OCI-LY7 (cell line): ENCODE data around the gene KRI1. TPM values are rescaled to one million over a fixed set of nuclear protein-coding genes. Genes with fewer than 3 reads are reported as not detected.
A peak's percentile ranks its signal among the peaks of the same experiment; 100 is the strongest.

Experiments used
- Bru-seq: library from RNA; stranded (reverse); fragments of 400-500 nt; gene quantifications from one replicate; lab custom pipeline; 2021; lab: Mats Ljungman, UMichigan
- BruChase-seq, 2 experiments: library from RNA; stranded (reverse); fragments of 400-500 nt; gene quantifications; one replicate each; lab custom pipeline; 2021; lab: Mats Ljungman, UMichigan
- BruUV-seq: library from RNA; stranded (reverse); fragments of 400-500 nt; replicated peaks from 2 replicates; lab custom pipeline; 2021; lab: Mats Ljungman, UMichigan
- CTCF ChIA-PET: fragments of 300-600 bp; sonication (Branson Sonifier 250); formaldehyde crosslinking; loops from one replicate; lab custom pipeline; 2022; ENCODE audit warnings: antibody characterized with exemption; ENCODE audit not compliant: unreplicated experiment; lab: Charles Lee
- POLR2A ChIA-PET: fragments of 300-600 bp; sonication (Branson Sonifier 250); formaldehyde crosslinking; loops from one replicate; lab custom pipeline; 2022; ENCODE audit warnings: antibody characterized with exemption; lab: Charles Lee
- DNase-seq: peaks from one replicate; pipeline ENCODE4 v3.0.0-alpha.2; 2015; ENCODE audit warnings: low spot score
- H2AFZ ChIP-seq: fragments of 200-600 bp; sonication (generic), shearing (Covaris generic); 2 replicates; pipeline ENCODE4 v1.6.1; 2014; ENCODE audit warnings: mild to moderate bottlenecking, antibody characterized with exemption, low read length, moderate library complexity
- H3K27ac ChIP-seq: fragments of 200-600 bp; sonication (generic); 2 replicates; pipeline ENCODE4 v1.5.1; 2014; ENCODE audit warnings: mixed run types, low read depth, mild to moderate bottlenecking, moderate library complexity, low read length, inconsistent platforms; ENCODE audit not compliant: poor library complexity, severe bottlenecking
- H3K36me3 ChIP-seq: fragments of 200-600 bp; sonication (generic); 2 replicates; pipeline ENCODE4 v1.6.1; 2014; ENCODE audit warnings: mild to moderate bottlenecking, antibody characterized with exemption, low read length, moderate library complexity, mixed read lengths; ENCODE audit not compliant: insufficient read depth
- H3K4me1 ChIP-seq: fragments of 200-600 bp; sonication (generic); 2 replicates; pipeline ENCODE4 v1.5.1; 2014; ENCODE audit warnings: mild to moderate bottlenecking, low read length; ENCODE audit not compliant: insufficient read depth, poor library complexity, severe bottlenecking
- H3K4me2 ChIP-seq: fragments of 200-600 bp; sonication (generic); 2 replicates; pipeline ENCODE4 v1.6.1; 2014; ENCODE audit warnings: mild to moderate bottlenecking, low read length
- H3K4me3 ChIP-seq: fragments of 200-600 bp; sonication (generic); 2 replicates; pipeline ENCODE4 v1.5.1; 2014; ENCODE audit warnings: mild to moderate bottlenecking, low read depth, low read length; ENCODE audit not compliant: poor library complexity, severe bottlenecking
- H3K79me2 ChIP-seq: fragments of 200-600 bp; sonication (generic); 2 replicates; pipeline ENCODE4 v1.6.1; 2016; ENCODE audit warnings: low read depth, mild to moderate bottlenecking, low read length, moderate library complexity, mixed read lengths; ENCODE audit not compliant: insufficient read depth
- H3K9me2 ChIP-seq: fragments of 200-600 bp; sonication (generic); 2 replicates; pipeline ENCODE4 v1.6.1; 2016; ENCODE audit warnings: mild to moderate bottlenecking, low read length, mixed read lengths; ENCODE audit not compliant: insufficient read depth
- H3K9me3 ChIP-seq: fragments of 200-600 bp; sonication (generic); 2 replicates; pipeline ENCODE4 v1.6.1; 2014; ENCODE audit warnings: mild to moderate bottlenecking, mixed run types, low read length, mixed read lengths
- H4K20me1 ChIP-seq: fragments of 200-600 bp; sonication (generic); 2 replicates; pipeline ENCODE4 v1.6.1; 2014; ENCODE audit warnings: mild to moderate bottlenecking, antibody characterized with exemption, low read length, moderate library complexity, mixed read lengths; ENCODE audit not compliant: insufficient read depth
- EZH2phosphoT487 ChIP-seq: fragments of 200-600 bp; sonication (generic); IDR thresholded peaks from 2 replicates; pipeline ENCODE4 v1.6.1; 2018; ENCODE audit warnings: low read depth, borderline replicate concordance, mild to moderate bottlenecking, mixed run types, antibody characterized with exemption, low read length, moderate library complexity, mixed read lengths
- intact Hi-C: fragments of 100-400 bp; cut with micrococcal nuclease; formaldehyde crosslinking; loops from one replicate; pipeline ENCODE4 v1.10.0; 2022; ENCODE audit not compliant: unreplicated experiment
- long read RNA-seq: library from polyadenylated mRNA; stranded (forward); transcript quantifications from one replicate; pipeline ENCODE4 v2.0.0, GENCODE V29; 2022
- total RNA-seq, 2 experiments: library from RNA; depleted of rRNA in 1 of 2; stranded (reverse); fragments of >200 nt in 1 of 2; shearing (Covaris generic) in 1 of 2; gene quantifications; 2 replicates each; pipeline ENCODE4 v1.2.3, GENCODE V29; 2014 to 2022
- TF ChIP-seq, protein P1 (sequence below): fragments of 200-600 bp; sonication (generic); conservative IDR thresholded peaks from 2 replicates; pipeline ENCODE4 v1.5.1; 2014; ENCODE audit warnings: mild to moderate bottlenecking, antibody characterized with exemption, low read length, moderate library complexity, mixed read lengths

KRI1 gene
- 44.9 and 53.6 TPM in 2 replicates for total RNA-seq (2014; rRNA removed; shearing (Covaris generic))
- total RNA-seq (2022), result 57.0 and 58.4 TPM in 2 replicates
- percentile 79 among the genes with signal in this experiment for Bru-seq, nascent RNA
- BruChase-seq, experiment 1, labeled RNA remaining after a 6-hour chase, result percentile 90 among the genes with signal in this experiment
- BruChase-seq, experiment 2, labeled RNA remaining after a 2-hour chase, result percentile 88 among the genes with signal in this experiment
- long read RNA-seq, transcript KRI1-201 (19 exons, 3,023 nt), result major isoform, 35 of 92 reads
- long read RNA-seq, transcript KRI1-203 (18 exons, 2,545 nt), result minor isoform, 17 of 92 reads
- long read RNA-seq, partial matches to known transcripts, result 14 of 92 reads
- long read RNA-seq, other reads (novel, unspliced or antisense), result 23 of 92 reads

DNA sequence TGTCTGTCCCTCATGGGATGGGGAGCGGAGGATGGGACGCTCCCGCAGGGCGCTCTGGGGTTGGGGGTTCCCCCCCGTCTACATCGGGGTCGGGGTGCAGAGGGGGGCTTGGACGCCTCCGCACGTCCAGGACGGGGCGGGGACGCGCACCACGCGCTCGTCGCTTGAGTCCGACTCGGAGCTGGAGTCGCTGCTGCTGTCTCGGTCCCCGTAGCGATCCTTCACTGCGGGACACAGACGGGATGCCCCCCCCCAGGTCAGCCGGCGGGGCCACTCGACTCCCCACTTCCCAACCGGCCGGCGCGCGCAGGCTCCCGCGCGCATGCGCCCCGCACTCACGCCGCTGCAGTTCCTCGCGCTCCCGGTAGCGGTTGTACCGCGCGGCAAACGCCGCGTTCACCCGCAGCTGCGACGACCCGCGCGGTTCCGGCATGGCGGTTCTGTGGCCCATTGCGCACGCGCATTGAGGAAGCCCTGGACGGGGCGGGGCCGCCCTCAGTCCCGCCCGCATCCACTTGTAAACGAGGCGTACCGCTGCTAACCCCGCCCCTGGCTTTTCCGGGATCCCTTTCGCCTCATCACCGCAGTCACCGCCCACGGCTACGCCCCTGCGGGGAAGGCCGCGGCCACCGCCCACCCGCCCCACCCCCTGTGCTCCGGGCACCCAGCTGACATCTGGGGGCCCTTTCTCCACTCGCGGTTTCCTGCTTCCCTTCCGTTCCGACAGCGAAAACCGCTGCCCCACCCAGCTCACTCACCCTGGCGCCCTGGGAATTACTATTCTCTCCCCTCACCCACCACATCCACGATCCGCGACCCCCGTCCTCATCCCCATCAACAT is at the start of gene KRI1:
KRI1 (minus strand) TSS at position 444 of the 841 bp plus-strand sequence; CDS start at position 433, 11 bp downstream.
- Histone ChIP-seq H3K27ac (peak within 1 kb of the TSS; percentile 81), H3K4me1 (peaks cover 33% of the 10 kb centered on the region), H3K9me2 (no peaks in the 10 kb centered on the region), H3K9me3 (no peaks in the 10 kb centered on the region), H3K4me3 (peak within 1 kb of the TSS; percentile 94), H3K79me2 (peaks cover 31% of the 10 kb centered on the region), H4K20me1 (no peaks in the 10 kb centered on the region), H3K4me2 (peak within 1 kb of the TSS; percentile 89), H2AFZ (peak within 1 kb of the TSS; percentile 44; the same call in 1 of the 2 replicates), H3K36me3 (peaks cover 31% of the 10 kb centered on the region)
- intact Hi-C loops, result loop anchor here (1.0 to 10.0 kb wide), 6 partner anchors 11 to 309 kb away; partner anchors contain the start of genes CARM1, ICAM3, ILF3 and RAVER1
- peak; percentile 99 for DNase-seq
- POLR2A ChIA-PET, result interaction anchor here (0.7 to 1.0 kb wide), 3 partner anchors 12 to 185 kb away, joined by 3 to 4 read pairs (median 3); partner anchors contain the start of gene TYK2
- TF ChIP-seq EZH2phosphoT487, result no peak
- TF ChIP-seq, protein P1, sequence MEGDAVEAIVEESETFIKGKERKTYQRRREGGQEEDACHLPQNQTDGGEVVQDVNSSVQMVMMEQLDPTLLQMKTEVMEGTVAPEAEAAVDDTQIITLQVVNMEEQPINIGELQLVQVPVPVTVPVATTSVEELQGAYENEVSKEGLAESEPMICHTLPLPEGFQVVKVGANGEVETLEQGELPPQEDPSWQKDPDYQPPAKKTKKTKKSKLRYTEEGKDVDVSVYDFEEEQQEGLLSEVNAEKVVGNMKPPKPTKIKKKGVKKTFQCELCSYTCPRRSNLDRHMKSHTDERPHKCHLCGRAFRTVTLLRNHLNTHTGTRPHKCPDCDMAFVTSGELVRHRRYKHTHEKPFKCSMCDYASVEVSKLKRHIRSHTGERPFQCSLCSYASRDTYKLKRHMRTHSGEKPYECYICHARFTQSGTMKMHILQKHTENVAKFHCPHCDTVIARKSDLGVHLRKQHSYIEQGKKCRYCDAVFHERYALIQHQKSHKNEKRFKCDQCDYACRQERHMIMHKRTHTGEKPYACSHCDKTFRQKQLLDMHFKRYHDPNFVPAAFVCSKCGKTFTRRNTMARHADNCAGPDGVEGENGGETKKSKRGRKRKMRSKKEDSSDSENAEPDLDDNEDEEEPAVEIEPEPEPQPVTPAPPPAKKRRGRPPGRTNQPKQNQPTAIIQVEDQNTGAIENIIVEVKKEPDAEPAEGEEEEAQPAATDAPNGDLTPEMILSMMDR, result peak; percentile 52
- CTCF ChIA-PET, result interaction anchor here (1.0 kb wide), 1 partner anchor 12 kb away, joined by 5 read pairs; no protein-coding TSS in a partner anchor
- no TSS peak for BruUV-seq

DNA sequence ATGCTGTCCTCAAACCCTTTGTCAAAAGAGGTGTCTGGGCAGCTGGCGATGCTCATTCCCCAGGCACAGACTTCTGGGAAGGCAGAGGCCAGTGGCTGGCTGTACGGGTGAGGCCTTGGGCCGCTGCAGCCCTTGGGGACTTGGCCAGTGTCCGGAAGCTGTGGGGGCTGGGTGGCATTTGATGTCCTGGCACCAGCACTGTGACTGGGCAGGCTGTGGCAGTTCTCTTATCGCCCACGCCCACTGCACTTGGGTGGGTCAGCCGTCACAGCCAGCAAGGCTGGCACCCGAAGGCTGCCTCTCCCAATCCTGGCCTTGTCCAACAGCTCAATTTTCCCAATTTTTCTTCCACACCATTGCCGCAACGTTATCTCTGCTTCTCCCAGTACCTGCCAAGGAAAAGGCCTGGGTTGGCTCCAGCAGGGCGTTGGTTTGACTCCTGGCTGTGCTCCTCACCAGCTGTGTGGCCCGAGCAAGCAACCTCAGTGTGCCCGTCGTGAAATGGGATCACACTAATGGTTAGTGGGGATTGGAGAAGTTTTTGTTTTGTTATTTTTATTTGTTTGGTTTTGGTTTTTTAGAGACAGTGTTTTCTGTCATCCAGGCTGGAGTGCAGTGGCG is 46.8 kb upstream of the KRI1 start:
- Histone ChIP-seq H3K9me2 (no peaks in the 10 kb centered on the region), H3K4me1 (peaks cover 7% of the 10 kb centered on the region), H3K4me3 (no peak overlapping the region), H3K27ac (no peak overlapping the region), H3K9me3 (no peaks in the 10 kb centered on the region), H2AFZ (no peak overlapping the region), H4K20me1 (peaks cover 3% of the 10 kb centered on the region; the same call in 1 of the 2 replicates), H3K36me3 (peaks cover 57% of the 10 kb centered on the region), H3K4me2 (no peak overlapping the region), H3K79me2 (peaks cover 91% of the 10 kb centered on the region)
- BruUV-seq, result no TSS peak
- ChIA-PET CTCF (no interaction called here), POLR2A (no interaction called here)
- no peak for DNase-seq
- TF ChIP-seq, protein P1, result no peak
- no peak for TF ChIP-seq EZH2phosphoT487
- intact Hi-C loops, result no loop called here
